ENCODE data around the gene PLOD1.
"Not testable (repeated sequence)": the region's sequence is repeated elsewhere in the genome, so short reads cannot be mapped to it uniquely, and the experiment has no call there.

The PLOD1 gene

DNA sequence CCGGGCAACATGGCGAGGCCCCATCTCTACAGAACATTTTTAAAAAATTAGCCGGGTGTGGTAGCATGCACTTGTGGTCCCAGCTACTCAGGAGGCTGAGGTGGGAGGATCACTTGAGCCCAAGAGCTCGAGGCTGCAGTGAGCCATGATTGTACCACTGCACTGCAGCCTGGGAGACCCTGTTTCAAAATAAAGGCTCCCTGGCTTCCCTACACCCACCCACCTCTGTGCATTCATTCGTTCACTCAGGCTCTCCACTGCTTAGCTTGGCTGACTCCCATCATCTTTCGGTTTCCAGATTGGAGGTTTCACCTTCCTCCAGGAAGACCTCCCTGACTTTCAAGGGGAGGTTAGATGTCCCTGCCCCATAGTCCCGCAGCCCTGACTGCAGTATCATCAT lies 22.5 kb upstream of the PLOD1 start:
- FAIRE-seq = no peak
- DNase-seq (ENCODE audit: extremely low spot score, insufficient read length, low read depth) = no peak

DNA sequence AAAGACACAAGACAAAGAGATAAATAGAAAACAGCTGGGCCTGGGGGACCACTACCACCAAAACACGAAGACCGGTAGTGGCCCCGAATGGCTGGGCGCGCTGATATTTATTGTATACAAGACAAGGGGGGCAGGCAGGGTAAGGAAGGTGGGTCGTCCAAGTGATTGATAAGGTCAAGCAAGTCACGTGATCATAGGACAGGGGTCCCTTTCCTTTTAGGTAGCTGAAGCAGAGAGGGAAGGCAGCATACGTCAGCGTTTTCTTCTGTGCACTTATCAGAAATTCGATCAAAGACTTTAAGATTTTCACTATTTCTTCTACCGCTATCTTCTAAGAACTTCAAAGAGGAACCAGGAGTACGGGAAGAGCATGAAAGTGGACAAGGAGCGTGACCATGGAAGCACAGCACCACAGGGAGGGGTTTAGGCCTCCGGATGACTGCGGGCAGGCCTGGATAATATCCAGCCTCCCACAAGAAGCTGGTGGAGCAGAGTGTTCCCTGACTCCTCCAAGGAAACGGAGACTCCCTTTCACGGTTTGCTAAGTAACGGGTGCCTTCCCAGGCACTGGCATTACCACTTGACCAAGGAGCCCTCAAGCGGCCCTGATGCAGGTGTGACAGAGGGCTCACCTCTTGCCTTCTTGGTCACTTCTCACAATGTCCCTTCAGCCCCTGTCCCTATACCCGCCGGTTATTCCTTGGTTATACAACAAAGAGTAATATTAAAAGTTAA lies 21.9 kb upstream of the PLOD1 start:
- DNase-seq (ENCODE audit: extremely low spot score, insufficient read length, low read depth); FAIRE-seq: not testable (repeated sequence)

DNA sequence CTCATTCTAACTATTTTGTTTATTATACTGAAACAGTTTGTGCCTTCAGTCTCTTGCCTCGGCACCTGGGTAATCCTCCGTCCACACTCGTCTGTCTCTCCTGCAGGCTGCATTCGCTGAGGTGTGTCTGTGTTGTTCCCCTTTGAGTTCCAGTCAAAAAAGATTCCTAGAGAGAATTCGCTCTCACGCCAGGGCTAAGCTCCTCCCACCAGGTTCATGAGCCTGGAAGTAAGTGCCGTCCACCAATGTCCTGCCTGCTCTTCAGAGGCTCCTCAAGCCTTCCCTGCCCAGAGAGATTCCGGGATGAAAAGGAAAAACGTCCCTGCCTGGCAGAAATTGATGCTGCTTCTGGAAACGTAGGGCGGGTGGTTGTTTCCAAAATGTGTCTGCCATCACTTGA lies 21.2 kb upstream of the PLOD1 start:
- FAIRE-seq (no peak), DNase-seq (ENCODE audit: extremely low spot score, insufficient read length, low read depth) (no peak)

DNA sequence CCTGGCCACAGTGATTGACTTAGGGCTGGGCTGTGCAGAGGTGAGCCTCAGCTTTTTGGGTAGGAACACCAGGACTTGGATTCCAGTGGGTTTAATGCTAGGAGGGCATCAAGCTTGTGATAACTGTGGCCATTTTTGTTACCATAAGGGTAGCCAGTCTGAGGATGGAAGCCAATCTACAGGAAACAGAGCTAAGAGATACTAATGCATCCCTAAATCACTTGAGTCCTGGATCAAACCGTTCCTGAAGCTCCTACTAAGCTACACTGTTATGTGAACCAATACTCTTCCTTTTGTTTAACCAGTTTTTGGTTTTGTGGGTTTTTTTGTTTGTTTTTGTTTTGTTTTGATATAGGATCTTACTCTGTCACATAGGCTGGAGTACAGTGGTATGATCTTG lies 20.5 kb upstream of the PLOD1 start:
- no peak for FAIRE-seq
- no peak for DNase-seq (ENCODE audit: extremely low spot score, insufficient read length, low read depth)

DNA sequence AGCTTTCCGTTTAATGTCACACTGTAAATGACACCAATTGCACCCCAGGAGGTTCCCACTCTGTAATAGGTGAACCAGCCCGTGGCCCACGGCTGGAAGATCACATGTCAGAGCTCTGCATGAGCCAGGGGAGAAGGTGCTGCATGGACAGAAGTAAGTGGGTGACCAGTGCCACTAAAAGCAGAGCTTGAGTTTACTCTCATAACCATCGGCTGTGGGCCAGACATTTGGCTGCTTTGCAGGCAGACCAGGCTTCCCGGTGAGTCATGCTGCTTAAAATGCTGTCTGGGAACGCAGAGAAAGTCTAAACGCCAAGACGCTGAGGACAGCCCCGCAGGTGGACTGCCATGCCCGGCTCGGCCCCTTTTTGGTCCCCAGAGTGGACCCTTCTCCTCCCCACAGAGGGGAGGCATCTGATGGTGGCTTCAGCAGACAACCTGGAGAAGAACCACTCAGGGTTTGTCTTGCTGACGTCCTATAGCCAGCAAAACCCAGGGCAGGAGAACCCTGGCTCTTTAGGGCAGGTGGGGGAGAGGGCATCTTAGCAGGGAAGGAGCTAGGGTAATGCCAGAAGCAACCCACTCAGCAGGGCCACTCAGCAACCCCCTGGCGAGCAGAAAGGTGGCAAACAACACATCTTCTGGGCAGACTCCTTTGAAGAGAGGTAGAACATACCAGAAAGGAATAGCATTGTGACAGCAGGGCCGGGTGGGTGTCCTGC lies 15.6 kb upstream of the PLOD1 start:
- FAIRE-seq (no peak), DNase-seq (ENCODE audit: extremely low spot score, insufficient read length, low read depth) (no peak)

DNA sequence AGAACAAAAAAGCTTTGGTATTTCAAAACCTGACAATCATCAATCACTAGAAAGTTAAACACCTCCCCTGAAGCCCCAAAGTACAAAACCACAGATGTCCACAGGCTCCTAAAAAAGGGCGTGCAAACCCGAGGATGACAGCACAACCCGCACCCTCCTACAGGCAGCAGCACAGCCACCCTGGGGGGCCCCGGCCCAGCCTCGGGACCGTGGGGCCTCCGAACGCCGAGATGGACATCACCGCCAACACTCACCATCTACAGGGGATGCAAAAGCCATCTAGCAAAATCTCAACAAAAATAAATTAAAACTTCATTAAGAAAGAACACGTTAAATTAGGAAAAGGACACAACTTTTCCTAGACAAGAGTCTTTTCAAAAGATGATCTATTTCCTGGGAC lies 14.9 kb upstream of the PLOD1 start:
- FAIRE-seq (no peak), DNase-seq (ENCODE audit: extremely low spot score, insufficient read length, low read depth) (no peak)

DNA sequence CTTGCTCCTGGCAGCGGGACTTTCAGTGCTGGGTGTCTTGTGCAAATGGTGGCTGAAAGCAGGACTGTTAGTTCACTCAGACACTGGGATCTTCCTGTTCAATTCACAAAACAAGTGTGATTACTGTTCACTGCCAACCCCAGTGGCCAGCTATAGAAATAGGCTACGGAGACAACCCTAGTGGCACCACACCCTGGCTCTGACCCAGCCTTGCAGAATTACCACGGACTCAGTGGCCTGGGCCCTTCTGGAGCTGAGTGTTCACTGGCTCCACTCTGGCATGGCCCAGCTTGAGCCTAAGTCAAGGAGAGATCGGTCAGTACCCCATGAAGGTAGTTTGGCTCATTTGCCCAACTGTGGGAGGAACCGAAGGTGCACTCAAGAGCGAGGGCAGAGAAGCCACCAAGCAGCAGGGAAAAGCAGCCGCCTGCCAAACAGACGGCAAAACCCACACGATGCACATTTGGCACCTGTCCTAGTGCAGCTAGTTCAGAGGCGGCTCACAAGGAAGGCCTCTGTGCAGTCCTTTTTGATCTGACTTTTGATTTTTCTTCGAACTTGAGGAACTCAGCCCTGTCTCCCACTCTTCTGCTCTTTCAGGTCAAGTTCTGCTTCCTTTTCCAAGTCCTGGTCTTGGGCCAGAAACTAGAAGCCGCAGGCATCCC lies 14.1 kb upstream of the PLOD1 start:
- no peak for FAIRE-seq

DNA sequence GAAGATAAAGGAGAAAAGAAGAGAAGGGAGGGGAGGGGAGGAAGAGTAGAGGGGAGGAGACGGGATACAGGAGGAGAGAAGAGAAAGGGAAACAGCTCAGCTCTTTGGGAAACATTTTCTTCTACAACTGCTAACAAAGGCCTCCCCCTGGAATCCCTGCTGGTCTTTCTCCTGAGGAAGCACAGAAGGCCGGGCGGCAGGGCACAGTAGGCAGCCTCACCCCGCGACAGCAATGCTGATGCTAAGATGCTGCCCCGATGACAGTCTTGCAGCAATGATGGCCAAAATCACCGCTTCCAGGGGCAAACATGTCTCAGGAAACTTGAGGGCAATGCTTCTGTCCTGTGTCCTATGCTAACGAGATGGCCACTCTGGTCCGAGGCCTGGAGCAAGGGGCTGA lies 13.5 kb upstream of the PLOD1 start:
- no peak for DNase-seq (ENCODE audit: extremely low spot score, insufficient read length, low read depth)
- no peak for FAIRE-seq

More for the DNA sequence above, 14.1 kb upstream of the PLOD1 start:
- no peak for DNase-seq (ENCODE audit: extremely low spot score, insufficient read length, low read depth)

DNA sequence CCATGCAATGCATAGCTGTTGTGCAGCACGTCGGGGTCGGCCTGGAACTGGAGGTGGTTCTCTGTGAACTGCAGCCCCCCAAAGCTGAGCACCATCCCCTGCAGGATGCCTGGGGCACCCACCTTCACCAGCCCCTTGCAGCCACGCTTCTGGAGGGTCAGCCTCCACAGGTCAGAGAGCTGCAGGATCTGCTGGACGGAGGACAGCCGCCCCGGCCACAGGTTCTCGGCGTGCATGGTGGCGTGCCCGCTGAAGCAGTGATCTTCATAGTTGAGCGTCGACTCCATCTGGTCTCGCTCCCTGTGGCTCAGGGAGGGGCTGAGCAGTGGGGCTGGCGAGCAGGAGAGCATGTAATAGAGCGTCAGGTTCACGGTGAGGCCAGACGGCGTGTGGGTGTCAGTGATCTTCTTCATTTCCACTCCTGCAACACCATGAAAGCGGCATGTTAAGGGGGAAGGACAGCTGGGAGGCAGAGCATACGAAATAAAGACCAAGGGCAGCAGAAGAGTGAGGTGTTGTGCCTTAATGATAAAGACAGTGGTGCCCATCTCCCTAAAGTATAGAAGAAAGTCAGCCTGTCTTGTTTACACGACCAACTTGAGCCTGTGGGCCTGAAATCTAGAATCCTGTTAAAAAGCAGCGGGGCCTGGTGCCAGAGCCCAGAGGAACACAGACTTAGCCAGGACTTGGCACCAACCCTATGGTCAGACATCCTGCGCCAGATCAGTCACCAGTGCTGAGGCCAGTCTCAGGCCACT lies 11.3 kb upstream of the PLOD1 start:
- DNase-seq (ENCODE audit: extremely low spot score, insufficient read length, low read depth) (no peak), FAIRE-seq (no peak)

DNA sequence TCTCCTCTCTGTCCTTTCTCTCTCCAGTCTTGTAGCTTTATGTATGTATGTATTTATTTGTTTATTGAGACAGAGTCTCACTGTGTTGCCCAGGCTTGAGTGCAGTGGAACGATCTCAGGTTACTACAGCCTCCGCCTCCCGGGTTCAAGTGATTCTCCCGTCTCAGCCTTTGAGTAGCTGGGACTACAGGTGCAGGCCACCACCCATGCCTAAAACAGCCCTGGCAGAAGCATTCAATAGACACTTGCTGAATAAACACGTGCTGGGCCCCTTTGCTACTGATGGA lies 10.7 kb upstream of the PLOD1 start:
- DNase-seq (ENCODE audit: extremely low spot score, insufficient read length, low read depth) (no peak), FAIRE-seq (no peak)

DNA sequence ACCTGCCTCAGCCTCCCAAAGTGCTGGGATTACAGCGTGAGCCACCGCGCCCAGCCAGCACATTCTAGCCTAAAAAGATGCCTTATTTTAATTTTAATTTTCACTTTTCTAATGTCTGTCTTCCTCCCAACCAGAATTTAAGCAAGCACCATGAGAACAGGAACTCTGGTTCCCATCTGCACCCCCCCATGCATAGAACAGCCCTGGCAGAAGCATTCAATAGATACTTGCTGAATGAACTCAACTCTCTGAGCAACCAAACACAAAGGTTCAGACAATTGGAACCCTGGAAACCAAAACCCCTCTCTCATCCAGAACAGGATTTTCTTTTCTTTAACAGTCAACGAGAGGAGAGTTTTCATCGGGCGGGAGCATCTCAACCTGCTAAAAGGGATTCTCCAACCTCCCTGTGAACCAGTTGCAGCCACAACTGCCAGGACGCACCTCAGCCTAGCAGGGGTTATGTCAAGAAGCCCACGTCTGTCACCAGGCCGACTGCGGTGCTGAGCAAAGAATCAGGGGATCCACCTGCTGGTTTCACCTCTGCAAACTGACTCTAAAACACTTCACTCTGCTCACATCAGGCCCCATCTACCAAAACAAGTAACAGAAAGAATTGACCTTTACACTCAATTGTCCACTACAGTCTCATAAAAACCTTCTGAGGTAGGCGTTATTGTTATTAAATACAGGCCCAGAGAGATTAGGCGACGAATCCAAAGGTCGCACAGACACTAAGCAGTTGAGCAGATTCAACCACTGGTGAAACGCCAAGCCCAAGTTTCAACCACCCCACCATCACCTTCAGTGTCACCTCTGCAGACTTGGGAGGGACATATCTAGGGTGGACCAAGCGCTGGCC lies 10.0 kb upstream of the PLOD1 start:
- peak; percentile 58 for FAIRE-seq
- DNase-seq (ENCODE audit: extremely low spot score, insufficient read length, low read depth) = no peak

DNA sequence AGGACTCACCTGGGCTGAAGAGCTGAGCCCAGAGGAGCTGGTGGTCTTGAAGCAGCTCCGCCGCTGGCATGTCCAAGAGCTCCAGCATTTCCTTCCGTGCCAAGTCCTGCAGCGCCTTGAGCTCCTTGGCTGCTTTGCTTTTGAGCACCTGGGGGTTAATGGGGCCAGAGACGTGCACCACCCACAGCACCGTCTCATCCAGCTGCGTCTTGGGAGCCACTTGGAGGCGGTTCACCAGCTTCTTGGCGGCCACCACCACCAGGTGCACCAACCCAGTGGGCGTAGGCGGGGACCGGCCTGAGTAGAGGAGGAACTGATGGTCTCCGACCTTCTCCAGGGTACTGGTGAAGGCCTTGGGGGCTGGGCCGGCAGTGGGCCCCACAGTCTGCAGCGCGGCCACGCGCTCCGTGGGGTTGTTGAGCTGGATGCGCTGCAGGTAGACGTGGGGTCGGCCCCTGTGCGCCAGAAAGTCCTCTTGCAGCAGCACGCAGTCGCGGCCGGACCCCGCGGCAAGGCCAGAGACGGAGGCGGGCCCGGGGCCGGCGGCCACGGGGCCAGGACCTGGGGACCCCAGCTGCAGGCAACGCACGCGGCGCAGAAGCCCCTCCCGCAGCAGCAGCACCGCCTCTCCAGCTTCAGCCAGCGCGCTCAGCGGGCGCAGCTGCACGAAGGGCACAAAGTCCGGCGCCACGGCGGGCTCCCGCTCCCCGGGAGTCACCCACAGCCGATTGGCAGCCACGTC lies 9.2 kb upstream of the PLOD1 start:
- FAIRE-seq; DNase-seq (ENCODE audit: extremely low spot score, insufficient read length, low read depth): not testable (repeated sequence)

DNA sequence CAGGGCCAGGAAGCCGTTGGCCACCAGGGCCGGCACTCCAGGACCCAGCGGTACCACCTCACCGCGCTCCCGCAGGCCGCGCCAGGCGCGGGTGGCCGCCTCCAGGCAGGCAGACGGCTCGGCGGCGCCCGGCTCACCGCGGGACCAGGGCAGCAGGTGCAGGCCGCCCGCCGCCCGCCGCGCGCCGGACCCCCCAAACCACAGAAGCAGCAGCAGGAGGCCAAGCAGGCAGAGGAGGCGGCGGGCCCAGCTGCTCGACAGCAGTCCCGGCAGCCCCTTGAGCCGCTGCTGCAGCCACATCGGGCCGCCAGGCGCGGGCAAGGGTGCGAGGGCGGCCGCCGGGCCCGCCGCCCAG lies 8.6 kb upstream of the PLOD1 start:
- DNase-seq (ENCODE audit: extremely low spot score, insufficient read length, low read depth) (no peak), FAIRE-seq (no peak)

DNA sequence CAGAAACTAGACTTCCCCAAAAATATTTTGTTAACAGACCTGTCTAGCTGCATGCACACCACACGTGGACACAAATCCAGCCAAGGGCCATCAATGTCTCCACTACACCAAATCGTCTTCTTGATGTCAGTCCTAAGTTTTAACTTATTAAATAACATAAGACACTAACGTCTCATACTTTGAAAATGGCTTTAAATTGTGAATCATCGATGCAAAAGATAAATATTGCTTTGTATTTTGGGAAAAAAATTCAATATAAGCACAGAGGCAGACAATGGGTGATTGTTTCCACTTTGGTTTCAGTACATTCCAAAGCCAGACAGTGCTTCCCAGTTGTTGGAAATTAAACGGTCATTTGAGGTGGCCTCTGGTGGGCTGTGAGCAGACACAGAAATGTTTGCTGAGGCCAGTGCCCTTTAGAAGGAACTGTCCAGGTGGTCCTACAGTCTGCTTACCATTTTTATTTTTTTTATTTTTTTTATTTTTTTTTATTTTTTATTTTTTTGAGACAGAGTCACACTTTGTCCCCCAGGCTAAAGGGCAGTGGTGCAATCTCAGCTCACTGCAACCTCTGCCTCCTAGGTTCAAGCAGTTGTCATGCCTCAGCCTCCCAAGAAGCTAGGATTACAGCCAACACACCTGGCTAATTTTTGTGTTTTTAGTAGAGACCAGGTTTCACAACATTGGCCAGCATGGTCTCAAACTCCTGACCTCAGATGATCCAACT lies 6.5 kb upstream of the PLOD1 start:
- DNase-seq (ENCODE audit: extremely low spot score, insufficient read length, low read depth) (no peak), FAIRE-seq (no peak)

DNA sequence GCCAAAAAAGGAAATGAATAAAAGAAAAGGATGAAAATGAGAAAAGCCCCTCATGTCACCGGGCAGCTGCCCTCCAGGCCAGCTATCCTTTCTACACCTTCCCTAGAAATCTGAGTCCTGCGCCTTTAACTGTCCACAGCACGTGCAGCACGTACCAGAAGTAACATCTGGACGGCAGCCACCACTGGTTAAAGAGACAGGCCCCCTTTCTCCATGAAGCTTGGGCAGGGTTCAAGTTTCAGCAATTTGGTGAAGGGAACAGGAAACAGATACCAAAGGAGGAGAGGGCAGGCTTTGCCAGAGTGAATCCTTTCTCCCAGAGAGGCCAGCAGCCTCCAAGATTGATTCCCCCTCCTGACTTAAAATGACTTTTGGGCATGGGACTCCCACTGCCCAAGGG lies 4.7 kb upstream of the PLOD1 start:
- FAIRE-seq = peak; percentile 33
- DNase-seq (ENCODE audit: extremely low spot score, insufficient read length, low read depth) = no peak

DNA sequence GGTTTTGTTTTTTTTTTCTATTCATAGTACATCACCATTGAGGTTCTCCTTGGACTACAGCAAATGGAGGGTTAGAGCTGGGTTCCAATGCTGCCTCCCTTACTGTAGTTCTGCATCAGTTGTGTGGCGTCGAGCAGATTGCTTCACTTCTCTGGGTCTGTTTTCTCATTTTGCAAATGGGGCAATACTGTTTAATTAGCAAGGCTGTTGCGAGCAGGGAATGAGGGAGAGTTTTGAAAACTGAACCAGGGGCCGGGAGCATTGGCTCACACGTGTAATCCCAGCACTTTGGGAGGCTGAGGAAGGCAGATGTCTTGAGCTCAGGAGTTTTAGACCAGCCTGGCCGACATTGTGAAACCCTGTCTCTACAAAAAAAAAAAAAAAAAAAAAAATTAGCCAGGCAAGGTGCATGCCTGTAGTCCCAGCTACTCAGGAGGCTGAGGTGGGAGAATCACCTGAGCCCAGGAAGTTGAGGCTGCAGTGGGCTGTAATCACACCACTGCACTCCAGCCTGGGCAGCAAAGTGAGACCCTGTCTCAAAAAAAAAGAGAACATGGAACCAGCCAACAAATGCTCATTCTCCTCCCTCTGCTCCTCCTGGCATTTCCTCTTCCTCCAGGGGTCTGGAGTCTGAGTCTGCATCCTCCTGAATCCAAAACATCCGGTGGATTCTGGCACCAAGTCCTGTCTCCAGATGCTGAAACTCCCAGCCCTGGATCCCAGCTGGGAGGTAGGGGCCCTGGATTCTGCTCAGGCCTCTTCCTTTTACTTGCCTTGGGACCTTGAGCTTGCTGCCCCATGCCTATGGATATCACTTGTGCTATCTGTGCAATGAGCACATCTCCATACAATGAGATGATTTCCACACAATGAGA lies 3.7 kb upstream of the PLOD1 start:
- FAIRE-seq (no peak), DNase-seq (ENCODE audit: extremely low spot score, insufficient read length, low read depth) (no peak)

DNA sequence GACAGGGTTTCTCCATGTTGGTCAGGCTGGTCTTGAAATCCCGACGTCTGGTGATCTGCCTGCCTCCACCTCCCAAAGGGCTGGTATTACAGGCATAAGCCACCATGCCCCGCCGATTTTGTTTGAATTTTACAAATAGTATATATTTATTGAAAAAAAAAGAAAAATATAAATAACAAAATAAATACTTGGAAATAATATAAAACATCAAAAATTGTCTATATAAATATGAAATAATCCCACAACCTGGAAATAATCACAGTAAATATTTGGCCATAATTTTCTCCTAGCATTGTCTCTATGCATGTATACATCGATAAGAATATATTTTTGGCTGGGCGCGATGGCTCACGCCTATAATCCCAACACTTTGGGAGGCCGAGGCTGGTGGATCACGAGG lies 2.7 kb upstream of the PLOD1 start:
- DNase-seq (ENCODE audit: extremely low spot score, insufficient read length, low read depth) (no peak), FAIRE-seq (no peak)

DNA sequence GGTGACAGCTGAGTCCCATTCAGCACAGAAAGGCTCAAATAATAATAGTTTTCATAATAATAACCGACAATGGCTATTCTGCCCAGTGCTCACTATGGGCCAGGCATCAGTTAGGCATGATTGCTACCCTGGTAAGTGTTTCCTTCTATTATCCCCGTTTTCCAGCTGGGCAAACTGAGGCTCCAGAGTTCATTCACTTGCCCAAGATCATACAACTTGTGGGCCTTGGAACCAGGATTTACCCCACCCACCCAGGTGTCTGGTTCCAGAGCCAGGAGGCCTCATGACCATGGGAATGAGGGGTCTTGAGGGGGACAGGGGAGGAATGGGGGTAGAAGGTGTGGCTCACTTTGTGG lies 518 bp downstream of the PLOD1 start:
- no peak for FAIRE-seq
- DNase-seq (ENCODE audit: extremely low spot score, insufficient read length, low read depth) = no peak
